NOMO-1 (cell line): ENCODE measurements around the gene UBE2J2.

Experiments used
- DNase-seq, 2 experiments: peaks; one replicate each; lab custom pipeline; 2025; ENCODE audit not compliant: unreplicated experiment in 2 of 2; lab: John Stamatoyannopoulos, UW

Gene UBE2J2

DNA sequence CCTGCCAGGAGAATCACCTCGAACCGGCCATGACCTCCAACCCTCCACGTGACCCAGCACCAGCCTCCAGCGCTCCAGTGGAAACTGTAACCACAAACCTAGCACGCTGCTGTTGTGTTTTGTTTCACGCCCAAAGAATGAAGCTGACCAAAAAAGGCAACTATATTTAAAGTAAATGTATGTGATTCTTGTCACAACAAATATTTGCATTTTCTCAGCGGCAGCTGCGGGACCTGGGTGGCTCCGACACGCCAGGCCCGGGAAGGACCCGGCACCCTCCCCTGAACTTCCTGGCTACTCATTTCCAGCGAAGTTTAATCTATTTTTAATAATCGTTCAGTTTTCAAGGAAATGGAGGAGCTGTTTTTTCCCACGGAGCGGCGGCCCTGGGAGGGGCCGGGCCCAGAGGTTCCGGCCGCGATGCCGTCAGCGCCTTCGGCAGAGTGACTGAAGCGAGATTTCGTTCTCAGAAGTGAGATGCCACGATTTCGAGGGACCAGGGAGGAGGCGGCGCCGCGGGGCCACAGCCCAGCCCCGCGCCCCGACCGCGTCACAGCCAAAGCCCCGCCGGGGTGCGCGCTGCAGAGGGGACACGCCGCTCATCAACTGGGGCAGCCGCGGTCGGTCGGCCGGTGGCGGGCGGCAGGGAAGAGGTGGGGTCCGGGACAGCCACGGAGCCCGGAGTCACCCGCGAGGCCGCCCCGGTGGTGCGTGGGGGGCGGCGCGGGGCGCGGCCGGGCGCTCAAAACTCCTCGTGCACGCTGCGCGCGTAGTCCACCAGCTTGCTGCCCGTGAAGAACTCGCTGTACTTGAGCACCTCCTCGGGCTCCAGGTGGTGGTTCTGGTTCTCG is 56.7 kb downstream of the UBE2J2 start:
- DNase-seq = no peak

DNA sequence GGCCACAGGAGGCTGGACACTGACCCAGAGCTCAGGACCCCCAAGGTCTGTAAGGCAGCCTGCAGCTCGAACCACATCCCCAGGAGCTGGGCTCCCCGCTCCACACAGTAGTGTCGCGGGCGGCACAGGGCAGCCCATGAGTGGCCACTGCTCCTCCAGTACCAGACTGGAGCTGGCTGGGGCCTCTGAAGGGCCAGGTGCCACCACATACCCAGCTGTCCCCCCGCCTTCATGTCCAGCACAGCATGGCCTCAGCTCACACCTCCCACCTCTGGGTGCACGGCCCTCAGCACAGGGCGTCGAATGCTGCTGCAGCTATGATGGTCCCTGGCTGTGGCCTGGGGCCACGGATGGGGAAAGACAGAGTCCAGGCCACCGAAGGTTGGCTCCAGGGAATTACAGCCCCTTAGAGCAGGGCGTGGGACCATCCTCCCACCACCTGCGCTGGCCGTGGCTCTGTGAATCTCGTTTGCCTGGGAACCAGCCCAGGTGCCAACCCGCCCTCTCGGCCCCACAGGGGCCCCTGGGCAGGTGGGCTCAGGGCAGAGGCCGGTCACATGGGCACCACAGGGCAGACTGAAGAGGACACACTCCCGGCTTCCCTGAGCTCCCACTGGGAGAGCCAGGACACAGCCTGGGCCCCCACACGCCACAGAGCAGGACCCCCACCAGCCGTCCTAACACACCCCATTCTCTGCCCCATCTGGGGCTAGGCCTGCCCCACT is 57.6 kb downstream of the UBE2J2 start:
- no peak for DNase-seq

DNA sequence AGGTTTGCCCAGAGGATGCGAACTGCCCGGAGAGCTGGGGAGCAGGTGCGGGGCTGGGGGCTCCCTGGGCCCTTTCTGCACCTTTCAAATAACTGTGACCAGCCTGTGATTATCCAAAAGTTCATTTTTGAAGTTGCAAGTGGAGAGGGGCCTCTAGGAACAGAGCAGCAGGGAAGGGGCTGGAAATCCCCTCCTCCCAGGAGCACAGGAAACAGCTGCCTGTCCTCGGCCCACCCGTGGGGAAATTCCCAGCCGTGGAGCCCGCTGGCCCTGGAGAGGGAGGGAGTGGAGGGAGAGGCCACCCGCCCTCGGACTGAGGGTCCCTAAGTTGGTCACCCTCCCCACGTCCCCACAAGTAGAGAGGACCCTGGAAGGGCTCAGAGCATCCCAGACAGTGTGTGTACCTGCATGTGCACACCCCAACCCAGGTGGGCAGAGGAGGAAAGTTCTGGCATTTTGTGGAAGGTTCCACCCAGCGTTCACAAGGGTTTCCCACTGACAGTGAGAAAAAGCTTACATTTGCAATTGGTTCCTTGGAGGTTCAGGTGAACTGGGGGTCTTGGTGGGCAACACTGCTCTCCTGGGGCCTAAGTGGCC is 58.5 kb downstream of the UBE2J2 start:
- no peak for DNase-seq

DNA sequence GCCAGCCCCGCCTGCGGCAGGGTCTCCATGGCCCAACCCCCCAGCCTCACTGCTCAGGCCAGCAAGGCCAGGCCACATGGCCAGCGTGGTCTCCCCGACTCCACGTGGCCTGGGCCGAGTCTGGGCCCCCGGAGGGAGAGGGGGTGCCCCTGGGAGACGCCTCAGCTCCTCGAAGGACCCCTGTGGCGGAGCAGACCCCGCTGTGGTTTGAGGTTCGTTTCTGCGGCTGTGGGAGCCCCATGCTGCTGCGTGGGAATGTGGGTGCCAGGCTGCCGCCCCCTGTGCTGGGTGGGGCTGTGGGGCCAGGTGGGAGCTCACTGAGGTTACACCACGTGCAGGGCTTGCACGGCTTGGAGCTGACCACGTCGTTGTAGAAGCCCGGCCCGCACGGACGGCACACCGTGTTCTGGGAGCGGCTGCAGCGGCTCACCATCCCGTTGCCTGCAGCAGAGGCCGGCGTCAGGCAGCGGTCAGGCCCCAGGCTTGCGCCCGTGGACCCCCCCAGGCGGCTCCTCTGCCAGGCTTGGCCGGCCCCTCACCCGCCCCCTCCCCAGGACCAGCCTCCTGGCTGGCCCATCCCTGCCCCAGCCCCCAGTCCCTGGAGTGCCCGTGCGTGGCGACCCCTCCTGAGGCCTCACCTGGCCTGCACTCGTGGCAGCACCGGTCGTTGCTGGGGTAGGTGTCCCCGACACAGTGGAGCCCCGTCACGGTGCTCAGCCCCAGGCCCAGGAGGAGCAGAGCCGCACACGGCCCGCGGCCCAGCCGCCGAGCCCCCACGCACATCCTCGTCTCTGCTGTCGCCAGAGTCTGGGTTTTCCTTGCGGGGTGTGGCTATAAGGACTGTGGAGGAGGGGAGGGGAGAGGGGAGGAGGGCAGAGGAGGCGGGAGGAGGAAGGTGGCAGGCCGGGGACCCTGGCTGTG is 60.0 kb downstream of the UBE2J2 start, which contains the start of gene TNFRSF4:
TSS of gene TNFRSF4 (minus strand) at position 809 of the 921 bp plus-strand sequence. CDS start at position 783, 26 bp downstream.
- no peak for DNase-seq

DNA sequence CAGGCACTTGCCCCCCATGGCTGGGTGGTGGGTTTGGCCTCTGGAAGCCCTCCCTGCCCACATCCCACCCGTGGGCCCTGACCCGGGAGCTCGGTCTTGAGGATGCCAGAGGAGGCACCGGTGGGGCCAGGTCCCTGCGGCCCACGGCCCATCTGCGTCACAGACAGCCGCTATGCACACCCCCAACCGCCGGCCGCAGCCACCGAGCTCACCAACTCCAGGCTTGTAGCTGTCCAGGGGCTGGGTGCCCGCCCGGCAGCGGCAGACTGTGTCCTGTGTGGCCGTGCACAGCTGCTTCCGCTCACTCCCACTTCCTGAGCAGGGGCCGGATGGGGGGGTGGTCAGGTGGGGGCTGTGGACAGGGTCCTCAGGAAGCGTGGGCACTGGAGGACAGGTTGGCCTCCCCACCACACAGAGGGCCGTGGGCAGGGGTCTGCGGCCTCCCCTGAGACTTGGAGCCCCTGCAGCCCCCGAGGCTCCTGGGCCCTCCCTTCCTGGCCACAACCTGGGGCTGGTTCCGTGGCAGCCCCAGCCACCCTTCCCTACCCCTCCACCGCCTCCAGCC is 60.8 kb downstream of the UBE2J2 start:
- DNase-seq = no peak

DNA sequence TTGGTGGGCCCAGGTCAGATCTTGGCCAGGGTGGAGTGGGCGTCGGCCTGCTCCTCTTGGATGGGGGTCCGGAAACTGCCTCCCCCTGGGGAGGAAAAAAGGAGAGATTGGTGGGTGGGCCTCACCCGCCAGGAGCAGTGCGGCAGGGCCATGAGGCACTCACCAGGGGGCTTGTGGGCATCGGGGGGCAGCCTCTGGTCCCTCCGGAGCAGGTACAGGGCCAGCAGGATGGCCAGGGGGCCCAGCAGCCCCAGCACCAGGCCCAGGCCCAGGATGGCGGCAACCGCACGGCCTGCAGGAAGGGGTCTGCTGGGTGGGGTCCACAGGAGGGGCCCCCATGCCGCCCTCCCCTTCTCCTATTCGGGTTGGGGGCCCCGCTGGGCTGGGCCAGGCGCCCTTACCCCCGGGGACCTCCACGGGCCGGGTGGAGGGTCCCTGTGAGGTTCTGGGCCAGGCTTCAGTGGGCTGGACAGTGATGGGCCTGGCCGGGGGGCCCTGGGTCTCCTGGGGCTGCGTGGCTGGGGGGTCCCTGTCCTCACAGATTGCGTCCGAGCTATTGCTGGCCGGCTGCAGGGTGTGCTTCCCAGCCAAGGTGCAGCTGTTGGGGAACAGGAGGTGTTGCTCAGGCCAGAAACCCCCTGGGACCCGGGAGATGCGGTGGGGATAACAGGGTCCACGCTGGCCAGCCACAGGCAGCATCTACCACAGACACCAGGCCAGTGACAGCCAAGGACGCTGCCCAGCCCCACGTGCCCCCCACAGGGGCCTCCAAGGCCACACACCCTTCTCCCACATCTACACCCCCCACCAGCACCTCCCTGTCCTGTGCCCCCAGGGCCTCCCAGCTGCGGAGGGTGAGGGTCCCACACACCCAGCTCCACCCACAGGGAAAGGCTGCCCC is 61.9 kb downstream of the UBE2J2 start:
- DNase-seq = no peak

DNA sequence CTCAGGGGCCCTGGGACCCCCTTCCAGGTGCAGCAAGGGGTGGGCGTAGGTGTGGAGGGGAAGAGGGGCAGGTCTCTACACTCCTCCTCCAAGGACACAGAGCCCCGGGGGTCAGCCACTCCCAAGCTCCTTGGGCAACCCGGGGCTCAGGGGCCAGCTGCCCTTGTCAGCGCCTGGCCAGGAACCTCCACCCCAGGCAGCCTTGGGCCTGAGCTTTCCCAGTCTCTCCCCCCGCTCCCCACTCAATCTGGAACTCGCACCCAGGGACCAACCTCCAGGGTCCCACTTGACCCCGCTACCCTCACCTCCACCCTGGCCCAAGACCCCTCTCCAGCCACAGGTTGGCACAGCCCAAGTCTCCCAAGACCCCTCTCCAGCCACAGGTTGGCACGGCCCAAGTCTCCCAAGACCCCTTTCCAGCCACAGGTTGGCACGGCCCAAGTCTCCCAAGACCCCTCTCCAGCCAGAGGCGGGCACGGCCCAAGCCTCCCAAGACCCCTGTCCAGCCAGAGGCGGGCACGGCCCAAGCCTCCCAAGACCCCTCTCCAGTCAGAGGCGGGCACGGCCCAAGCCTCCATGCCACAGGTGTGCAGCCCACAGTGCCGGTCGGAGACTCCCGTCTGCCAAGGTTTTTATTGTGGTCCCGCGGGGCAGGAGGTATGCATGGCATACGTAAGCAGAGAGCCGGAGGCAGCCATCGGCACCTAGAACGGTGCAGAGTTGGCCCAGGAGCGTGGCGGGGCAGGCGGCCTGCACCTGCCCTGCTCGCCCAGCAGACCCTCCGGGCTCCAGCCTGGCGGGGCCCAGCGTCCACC is 62.7 kb downstream of the UBE2J2 start:
- no peak for DNase-seq

DNA sequence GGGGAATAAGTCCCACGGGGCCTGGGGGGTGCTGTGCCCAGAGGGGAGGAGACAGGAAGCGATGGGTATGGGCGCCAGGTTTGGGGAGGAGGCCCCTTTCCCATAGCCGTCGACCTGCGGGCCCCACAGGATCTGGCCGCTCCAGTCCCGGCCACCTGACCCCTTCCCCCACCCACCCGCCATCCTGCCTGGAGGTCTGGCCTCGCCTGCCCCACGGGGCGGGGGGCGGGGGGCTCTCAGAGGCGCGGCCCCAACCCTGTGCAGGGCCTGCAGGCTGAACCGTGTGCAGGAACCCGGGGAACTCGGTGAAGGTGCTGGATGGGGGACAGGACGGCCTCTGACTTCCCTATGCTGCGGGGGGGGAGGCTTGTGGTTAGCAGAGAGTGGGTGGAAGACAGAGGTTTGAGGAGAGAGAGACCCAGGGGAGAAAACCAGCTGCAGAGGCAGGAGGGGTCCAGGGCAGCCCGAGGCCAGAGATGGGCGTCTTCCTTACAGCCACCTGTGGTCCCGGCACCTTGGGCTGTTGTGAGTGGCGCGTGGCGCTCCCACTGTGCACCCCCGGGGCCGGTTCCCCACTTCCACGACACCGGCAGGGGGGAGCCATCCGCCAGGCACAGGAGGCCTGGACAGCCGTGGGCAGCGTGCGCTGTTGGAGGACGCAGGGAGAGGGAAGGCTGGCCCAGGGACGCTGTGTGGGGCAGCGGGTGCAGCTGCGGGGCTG is 64.8 kb downstream of the UBE2J2 start:
- DNase-seq = peak in 1 of 2 experiments; percentile 27

DNA sequence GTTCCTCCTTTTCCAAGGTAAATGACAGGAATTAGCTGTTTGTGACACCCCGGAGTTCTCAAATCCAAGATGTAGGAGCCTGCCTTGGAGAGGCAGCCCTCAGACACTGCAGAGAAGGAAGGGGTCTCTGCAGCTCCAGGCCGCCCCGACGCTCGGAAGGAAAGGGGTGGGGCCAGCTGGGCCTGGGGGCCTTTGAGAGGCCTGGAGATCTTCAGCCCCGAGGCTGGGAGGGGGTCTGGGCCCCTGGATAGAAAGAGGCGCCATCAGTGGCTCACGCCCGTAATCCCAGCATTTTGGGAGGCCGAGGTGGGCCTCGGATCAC is 66.1 kb downstream of the UBE2J2 start:
- no peak for DNase-seq

DNA sequence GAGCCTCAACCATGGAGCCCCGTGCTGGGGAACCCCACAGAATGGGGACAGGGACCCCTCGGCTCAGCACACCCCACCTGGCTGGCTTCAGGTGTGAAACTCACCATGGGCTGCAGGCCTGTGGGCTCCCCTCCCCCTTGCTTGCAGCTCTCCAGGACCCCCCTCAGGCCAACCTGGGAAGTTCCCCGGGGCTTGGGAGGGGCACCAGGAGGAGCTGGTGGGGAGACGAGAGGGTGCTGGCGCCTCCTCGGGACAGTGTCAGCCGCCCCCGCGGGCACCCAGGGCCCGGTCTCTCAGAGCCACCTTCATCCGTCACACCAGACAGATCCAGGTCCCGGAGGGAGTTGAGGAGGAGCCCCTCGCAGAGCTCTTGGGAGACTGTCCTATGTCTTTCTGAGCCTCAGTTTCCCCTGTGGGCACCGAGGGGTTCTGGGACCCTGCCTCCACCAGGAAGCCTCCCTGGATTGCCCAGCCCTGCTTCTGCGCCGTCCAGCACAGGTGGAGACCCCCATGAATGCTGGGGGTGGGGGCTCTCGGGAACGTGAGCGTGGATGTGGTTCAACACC is 66.6 kb downstream of the UBE2J2 start:
- DNase-seq = no peak

DNA sequence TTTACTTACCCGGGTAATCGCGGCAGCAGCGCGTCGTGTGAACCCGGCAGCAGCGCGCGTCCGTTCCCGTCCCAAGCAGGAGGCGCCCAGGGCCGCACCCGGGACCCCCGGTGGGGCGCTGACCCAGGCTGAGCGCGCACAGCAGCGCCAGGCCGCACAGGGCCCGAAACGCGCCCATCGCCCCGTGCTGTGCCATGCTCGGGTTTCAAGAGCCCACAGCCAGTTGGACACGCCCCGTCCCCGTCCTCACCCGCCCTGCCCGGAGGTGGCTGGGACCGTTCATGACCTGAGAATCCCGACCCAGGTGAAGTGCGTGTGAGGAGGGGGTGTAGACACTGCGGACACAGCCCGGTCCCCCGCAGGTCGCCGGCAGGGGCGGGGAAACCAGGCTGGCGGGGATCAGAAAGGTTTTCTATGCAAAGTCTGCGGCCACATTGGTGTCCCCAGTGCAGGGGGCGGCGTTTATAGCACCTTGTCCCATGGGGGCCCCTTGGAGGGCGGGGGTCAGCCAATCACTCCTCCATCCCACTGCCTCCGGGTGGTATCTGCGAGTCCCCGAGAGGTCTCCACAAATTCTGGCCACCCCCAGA is 67.2 kb downstream of the UBE2J2 start, which contains the start of gene TNFRSF18:
TSS of gene TNFRSF18 (minus strand) at position 217 of the 590 bp plus-strand sequence. CDS start at position 196, 21 bp downstream.
- DNase-seq = no peak

DNA sequence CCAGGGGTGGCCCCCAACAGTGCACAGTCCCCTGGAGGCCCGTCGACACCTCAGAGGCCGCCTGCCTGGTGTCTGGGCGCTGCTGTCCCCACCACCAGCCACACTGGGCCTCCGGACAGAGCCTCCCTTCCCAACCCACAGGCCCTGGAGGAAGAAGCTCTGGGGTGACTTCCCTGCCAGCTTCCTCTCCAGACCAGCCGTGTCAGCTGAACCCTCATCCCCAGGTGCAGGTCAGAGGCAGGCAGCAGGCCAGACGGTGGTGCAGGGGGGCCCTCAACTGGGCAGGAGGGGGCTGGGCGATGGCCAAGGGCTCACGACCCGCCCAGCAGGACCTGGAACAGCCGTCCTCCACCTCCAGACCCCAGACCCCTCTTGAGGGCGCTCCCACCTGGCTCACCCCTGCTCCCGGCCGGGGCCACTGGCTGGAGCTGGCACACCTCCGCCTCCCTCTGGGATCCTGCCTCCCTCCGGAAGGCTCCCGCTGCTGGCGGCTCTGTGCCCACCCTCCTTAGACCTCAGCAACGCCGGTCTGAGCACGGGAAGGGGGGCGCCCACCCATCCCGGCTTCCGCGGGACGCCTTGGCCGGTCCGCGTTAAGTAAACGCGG is 67.8 kb downstream of the UBE2J2 start:
- DNase-seq = no peak

DNA sequence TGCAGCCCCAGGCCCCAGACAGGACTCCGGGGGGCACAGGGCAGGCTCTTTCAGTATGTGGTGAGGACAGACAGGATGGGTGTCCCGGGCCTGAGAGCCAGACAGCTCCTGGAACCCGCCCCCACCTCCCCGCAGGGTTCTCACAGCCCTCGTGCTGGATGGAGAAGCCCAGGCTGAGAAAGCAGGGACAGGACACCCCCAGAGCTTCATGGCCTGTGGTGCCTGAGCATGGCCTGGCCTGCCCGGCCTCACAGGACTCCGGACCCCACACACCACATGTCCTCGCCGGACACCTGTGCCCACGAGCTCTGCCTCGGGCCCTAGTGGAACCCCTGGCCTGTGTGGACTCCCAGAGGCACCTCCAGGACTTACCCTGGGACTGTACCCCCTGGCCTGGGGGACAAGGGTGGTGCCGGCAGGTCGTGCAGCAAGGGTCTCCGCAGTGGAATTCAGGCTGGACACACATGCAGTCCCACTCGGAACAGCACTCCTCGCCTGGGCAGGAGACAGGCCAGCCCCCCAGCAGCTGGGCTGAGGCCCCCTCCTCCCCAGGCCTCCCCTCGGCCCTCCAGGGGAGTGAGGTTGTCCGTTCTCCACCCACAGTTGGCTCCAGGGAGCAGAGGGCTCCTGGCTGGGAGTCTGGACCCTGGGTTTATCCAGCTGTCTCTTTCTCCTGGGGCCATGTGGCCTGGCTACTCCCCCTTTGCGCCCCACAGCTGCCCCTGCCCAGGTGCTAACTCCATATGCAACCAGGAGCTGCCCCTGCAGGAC is 68.5 kb downstream of the UBE2J2 start:
- no peak for DNase-seq

DNA sequence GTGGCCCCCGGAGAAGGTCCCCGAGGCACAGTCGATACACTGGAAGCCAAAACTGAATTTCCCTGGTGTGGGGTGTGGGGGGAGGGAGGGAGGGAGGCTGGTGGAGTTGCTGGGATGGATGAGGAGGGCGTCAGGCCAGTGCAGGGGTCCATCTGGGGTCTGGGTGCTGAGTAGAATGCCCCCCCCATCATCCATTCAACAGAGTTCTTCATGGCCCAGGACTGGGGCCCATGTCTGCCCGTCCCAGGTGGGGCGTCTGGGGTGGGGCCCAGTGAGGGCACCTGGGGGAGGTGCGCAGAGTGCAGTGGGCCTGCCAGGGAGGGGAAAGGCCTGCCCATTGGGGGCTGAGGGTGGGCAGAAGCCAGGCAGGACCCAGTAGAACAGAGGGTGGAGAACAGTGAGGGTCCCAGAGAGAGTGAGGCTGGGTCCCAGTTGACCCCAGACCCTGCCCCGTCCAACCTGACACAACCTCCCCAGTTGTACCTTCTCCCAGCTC is 69.2 kb downstream of the UBE2J2 start:
- DNase-seq = no peak
